HL-60 (cell line): ENCODE measurements around the gene GAPDHS.

ENCODE experiments used
- DNase-seq, 2 experiments: peaks; one replicate each; pipeline ENCODE4 v3.0.0-alpha.2; 2010 to 2020; ENCODE audit warnings: low read depth in 1 of 2, low spot score in 1 of 2
- H3K27ac ChIP-seq: fragments of 250-450 bp; sonication (Bioruptor Pico); replicated peaks from 2 replicates; pipeline ENCODE4 v1.5.1; 2020; ENCODE audit warnings: mild to moderate bottlenecking, moderate library complexity
- H3K27me3 ChIP-seq: fragments of 250-450 bp; sonication (Bioruptor Pico); 2 replicates; pipeline ENCODE4 v1.5.1; 2021; ENCODE audit warnings: mild to moderate bottlenecking, moderate library complexity; ENCODE audit not compliant: insufficient read depth, poor library complexity, severe bottlenecking
- H3K4me3 ChIP-seq: replicated peaks from 2 replicates; pipeline ENCODE4 v1.5.1; 2011; ENCODE audit warnings: mild to moderate bottlenecking, control low read depth, low read length; ENCODE audit not compliant: insufficient read depth
- GABPA ChIP-seq: IDR thresholded peaks from 2 replicates; pipeline ENCODE4 v1.6.1; 2012; ENCODE audit warnings: low read depth
- POLR2AphosphoS5 ChIP-seq: IDR thresholded peaks from 2 replicates; pipeline ENCODE4 v1.6.1; 2012; ENCODE audit warnings: low read depth
- SPI1 ChIP-seq: IDR thresholded peaks from 2 replicates; pipeline ENCODE4 v1.6.1; 2012; ENCODE audit warnings: low read depth, mild to moderate bottlenecking, borderline replicate concordance
- TF ChIP-seq, protein P1 (sequence below): IDR thresholded peaks from one replicate; pipeline ENCODE4 v1.5.1; 2011; ENCODE audit warnings: low read length, control low read depth, inconsistent platforms; ENCODE audit not compliant: insufficient read depth
- TF ChIP-seq, protein P2 (sequence below): IDR thresholded peaks from 2 replicates; pipeline ENCODE4 v1.6.1; 2012; ENCODE audit warnings: low read depth; ENCODE audit not compliant: insufficient replicate concordance

Gene GAPDHS

DNA sequence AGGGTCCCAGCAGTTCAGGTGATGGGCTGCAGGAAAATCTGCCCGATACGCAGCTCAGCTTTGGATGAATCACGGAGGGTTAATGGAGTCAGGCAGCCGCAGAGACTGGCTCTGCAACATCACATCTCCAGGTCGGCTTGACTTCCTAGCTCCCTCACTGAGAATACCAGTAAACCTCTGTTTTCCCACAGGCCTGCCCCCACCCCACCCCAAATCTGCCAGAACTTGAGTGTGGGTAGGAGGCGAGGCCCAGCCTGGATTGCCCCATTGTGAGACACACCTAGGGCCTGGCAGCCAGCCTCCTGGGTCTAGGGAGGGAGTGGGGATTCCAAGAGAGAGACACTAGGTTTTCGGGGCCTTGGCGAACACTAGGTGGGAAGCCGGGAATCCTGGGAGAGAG lies 39.3 kb upstream of the GAPDHS start:
- H3K27me3 ChIP-seq = peaks cover 2% of the 10 kb centered on the region

DNA sequence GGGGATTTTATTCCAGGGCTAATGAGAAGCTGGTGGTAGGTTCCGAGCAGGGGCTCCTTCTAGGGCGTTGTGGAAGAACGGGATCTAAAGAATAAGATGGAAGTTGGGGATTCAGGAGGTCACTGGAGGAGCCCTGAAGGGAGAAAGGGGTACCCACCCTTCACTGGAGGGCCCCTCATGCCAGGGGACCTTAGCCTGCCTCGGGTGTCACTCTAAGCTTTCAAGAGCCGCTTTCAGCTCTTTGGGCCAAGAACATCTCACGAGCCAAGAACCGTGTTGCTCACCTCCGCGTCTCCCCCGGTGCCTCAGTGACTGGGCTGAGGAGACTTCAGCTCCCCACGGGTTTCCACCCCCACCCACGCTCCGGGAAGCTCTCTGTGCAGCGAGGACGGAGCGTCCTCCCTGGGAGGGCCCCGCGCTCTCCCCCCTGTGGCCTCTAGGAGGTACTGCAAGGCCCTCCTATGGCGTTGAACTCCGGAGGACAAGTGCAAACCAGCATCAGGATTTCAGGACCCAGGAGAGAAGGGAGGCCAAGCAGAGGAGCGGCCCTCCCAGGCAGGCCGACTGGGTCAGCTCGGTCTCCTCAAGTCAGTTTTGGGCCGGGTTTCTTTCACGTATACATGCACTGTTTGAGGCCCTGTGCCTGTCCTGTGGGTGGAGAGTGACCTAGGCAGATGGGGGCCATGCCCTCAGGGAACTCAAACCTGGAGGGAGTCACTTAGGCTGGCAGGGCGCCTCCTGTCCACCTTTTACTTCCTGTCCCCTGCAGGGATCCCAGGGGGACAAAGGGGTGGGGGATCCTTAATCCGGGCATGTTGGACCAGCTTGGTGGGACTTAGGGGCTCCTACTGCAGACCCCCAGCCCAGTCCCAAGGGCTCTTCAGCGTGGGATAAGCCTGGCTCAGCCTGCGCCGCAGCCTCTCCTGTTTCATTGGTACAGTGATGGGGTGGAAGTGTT lies 37.9 kb upstream of the GAPDHS start:
- TF ChIP-seq, protein P1, sequence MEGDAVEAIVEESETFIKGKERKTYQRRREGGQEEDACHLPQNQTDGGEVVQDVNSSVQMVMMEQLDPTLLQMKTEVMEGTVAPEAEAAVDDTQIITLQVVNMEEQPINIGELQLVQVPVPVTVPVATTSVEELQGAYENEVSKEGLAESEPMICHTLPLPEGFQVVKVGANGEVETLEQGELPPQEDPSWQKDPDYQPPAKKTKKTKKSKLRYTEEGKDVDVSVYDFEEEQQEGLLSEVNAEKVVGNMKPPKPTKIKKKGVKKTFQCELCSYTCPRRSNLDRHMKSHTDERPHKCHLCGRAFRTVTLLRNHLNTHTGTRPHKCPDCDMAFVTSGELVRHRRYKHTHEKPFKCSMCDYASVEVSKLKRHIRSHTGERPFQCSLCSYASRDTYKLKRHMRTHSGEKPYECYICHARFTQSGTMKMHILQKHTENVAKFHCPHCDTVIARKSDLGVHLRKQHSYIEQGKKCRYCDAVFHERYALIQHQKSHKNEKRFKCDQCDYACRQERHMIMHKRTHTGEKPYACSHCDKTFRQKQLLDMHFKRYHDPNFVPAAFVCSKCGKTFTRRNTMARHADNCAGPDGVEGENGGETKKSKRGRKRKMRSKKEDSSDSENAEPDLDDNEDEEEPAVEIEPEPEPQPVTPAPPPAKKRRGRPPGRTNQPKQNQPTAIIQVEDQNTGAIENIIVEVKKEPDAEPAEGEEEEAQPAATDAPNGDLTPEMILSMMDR = peak; percentile 87
- TF ChIP-seq, protein P2, sequence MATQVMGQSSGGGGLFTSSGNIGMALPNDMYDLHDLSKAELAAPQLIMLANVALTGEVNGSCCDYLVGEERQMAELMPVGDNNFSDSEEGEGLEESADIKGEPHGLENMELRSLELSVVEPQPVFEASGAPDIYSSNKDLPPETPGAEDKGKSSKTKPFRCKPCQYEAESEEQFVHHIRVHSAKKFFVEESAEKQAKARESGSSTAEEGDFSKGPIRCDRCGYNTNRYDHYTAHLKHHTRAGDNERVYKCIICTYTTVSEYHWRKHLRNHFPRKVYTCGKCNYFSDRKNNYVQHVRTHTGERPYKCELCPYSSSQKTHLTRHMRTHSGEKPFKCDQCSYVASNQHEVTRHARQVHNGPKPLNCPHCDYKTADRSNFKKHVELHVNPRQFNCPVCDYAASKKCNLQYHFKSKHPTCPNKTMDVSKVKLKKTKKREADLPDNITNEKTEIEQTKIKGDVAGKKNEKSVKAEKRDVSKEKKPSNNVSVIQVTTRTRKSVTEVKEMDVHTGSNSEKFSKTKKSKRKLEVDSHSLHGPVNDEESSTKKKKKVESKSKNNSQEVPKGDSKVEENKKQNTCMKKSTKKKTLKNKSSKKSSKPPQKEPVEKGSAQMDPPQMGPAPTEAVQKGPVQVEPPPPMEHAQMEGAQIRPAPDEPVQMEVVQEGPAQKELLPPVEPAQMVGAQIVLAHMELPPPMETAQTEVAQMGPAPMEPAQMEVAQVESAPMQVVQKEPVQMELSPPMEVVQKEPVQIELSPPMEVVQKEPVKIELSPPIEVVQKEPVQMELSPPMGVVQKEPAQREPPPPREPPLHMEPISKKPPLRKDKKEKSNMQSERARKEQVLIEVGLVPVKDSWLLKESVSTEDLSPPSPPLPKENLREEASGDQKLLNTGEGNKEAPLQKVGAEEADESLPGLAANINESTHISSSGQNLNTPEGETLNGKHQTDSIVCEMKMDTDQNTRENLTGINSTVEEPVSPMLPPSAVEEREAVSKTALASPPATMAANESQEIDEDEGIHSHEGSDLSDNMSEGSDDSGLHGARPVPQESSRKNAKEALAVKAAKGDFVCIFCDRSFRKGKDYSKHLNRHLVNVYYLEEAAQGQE = no peak
- no peak overlapping the region for H3K4me3 ChIP-seq
- peak; percentile 36 to 60 for DNase-seq
- H3K27ac ChIP-seq = no peak overlapping the region
- H3K27me3 ChIP-seq = peaks cover 2% of the 10 kb centered on the region

More for the DNA sequence above, 39.3 kb upstream of the GAPDHS start:
- no peak overlapping the region for H3K27ac ChIP-seq
- H3K4me3 ChIP-seq = no peak overlapping the region
- TF ChIP-seq, protein P2 = no peak
- no peak for TF ChIP-seq POLR2AphosphoS5
- TF ChIP-seq, protein P1 = no peak
- no peak for TF ChIP-seq GABPA
- no peak for TF ChIP-seq SPI1
- DNase-seq = no peak

DNA sequence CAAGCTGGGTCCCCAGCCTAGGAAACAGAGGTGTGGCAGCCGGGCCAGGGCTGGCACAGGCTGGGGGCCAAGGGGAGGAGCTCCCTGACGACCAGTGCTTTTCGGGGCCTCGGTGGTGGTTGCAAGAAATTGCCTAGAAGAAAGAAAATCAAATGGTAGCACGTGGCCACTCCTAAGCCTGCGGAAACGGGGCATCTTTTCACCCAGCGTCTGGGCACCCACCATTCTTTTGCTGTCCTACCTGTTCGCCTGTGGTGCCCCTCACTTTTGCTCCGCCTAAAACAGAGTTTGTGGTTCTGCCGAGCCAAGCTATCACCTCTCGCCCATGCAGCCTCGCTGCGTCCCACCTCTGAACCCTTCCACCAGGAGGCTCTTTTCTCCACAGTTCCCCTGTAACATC lies 35.9 kb upstream of the GAPDHS start:
- H3K27me3 ChIP-seq = peaks cover 2% of the 10 kb centered on the region
- TF ChIP-seq, protein P1 = no peak
- TF ChIP-seq GABPA = no peak

DNA sequence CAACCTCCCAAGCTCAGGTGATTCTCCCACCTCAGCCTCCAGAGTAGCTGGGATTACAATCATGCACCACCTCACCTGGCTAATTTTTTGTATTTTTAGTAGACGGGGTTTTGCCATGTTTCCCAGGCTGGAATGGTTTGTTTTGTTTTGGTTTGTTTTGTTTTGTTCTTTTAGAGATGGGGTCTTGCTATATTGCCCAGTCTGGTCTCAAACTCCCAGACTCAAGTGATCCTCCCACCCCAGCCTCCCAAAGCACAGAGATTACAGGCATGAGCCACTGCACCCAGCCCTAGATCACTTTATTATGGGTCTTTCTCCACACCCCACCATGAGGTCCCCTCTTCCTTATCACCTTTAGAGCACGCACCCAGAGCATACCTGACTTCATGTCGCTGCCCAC lies 35.0 kb upstream of the GAPDHS start:
- H3K27me3 ChIP-seq = no peaks in the 10 kb centered on the region

More for the DNA sequence above, 35.9 kb upstream of the GAPDHS start:
- Histone ChIP-seq H3K4me3 (no peak overlapping the region), H3K27ac (no peak overlapping the region)
- no peak for DNase-seq

More for the DNA sequence above, 35.0 kb upstream of the GAPDHS start:
- Histone ChIP-seq H3K4me3 (no peak overlapping the region), H3K27ac (no peak overlapping the region)
- TF ChIP-seq, protein P2 = no peak
- TF ChIP-seq POLR2AphosphoS5 = no peak
- no peak for TF ChIP-seq SPI1
- no peak for TF ChIP-seq GABPA
- TF ChIP-seq, protein P1 = no peak
- DNase-seq = no peak
